SU-DHL-6 (cell line): ENCODE data around the gene TMEM175.

Experiments used
- H2AFZ ChIP-seq: fragments of 200-600 bp; sonication (generic); 2 replicates; pipeline ENCODE4 v1.6.1; 2014; ENCODE audit warnings: low read depth, mild to moderate bottlenecking, moderate library complexity, mixed read lengths, antibody characterized with exemption, low read length; ENCODE audit not compliant: severe bottlenecking
- H3F3A ChIP-seq: fragments of 200-600 bp; shearing (Covaris generic); 2 replicates; pipeline ENCODE4 v1.6.0; 2016; ENCODE audit warnings: antibody characterized with exemption, mild to moderate bottlenecking; ENCODE audit not compliant: insufficient read depth
- H3K27ac ChIP-seq: fragments of 200-600 bp; sonication (generic); 2 replicates; pipeline ENCODE4 v1.5.1; 2016; ENCODE audit warnings: low read depth, mild to moderate bottlenecking, low read length, moderate library complexity, mixed read lengths
- H3K27me3 ChIP-seq: fragments of 200-600 bp; sonication (generic), shearing (Covaris generic); 2 replicates; pipeline ENCODE4 v1.6.0; 2014; ENCODE audit warnings: mild to moderate bottlenecking, low read length
- H3K36me3 ChIP-seq: fragments of 200-600 bp; sonication (generic); 2 replicates; pipeline ENCODE4 v1.6.1; 2014; ENCODE audit warnings: mild to moderate bottlenecking, low read length, mixed read lengths
- H3K4me2 ChIP-seq: fragments of 300-600, 200-600 bp; shearing (Covaris generic), sonication (generic); 2 replicates; pipeline ENCODE4 v1.6.0; 2014; ENCODE audit warnings: low read length, low read depth, mild to moderate bottlenecking; ENCODE audit not compliant: poor library complexity, severe bottlenecking
- H3K4me3 ChIP-seq: fragments of 200-600 bp; sonication (generic); 2 replicates; pipeline ENCODE4 v1.5.1; 2014; ENCODE audit warnings: antibody characterized with exemption, low read length, mild to moderate bottlenecking, mixed read lengths; ENCODE audit not compliant: insufficient read depth, poor library complexity, severe bottlenecking
- H3K79me2 ChIP-seq: fragments of 200-600 bp; sonication (generic); 2 replicates; pipeline ENCODE4 v1.6.1; 2014; ENCODE audit warnings: mild to moderate bottlenecking, low read length, moderate library complexity; ENCODE audit not compliant: insufficient read depth
- H3K9ac ChIP-seq: fragments of 200-600 bp; sonication (generic); 2 replicates; pipeline ENCODE4 v1.7.0; 2014; ENCODE audit warnings: mild to moderate bottlenecking, low read length
- H3K9me2 ChIP-seq: fragments of 200-600 bp; sonication (generic); replicated peaks from 2 replicates; pipeline ENCODE4 v1.6.1; 2014; ENCODE audit warnings: low read length; ENCODE audit not compliant: insufficient read depth
- H3K9me3 ChIP-seq: fragments of 200-600 bp; sonication (generic); 2 replicates; pipeline ENCODE4 v1.6.1; 2014; ENCODE audit warnings: low read length, mixed read lengths; ENCODE audit not compliant: insufficient read depth
- H4K20me1 ChIP-seq: fragments of 200-600 bp; sonication (generic); 2 replicates; pipeline ENCODE4 v1.6.1; 2014; ENCODE audit warnings: low read depth, mild to moderate bottlenecking, antibody characterized with exemption, low read length, moderate library complexity, mixed read lengths
- EZH2phosphoT487 ChIP-seq: fragments of 200-600 bp; sonication (generic), shearing (Covaris generic); conservative IDR thresholded peaks from 2 replicates; pipeline ENCODE4 v1.6.1; 2018; ENCODE audit warnings: mild to moderate bottlenecking, antibody characterized with exemption, low read length, moderate library complexity, mixed read lengths
- TF ChIP-seq, protein P1 (sequence below): fragments of 200-600 bp; sonication (generic); IDR thresholded peaks from one replicate; pipeline ENCODE4 v1.5.1; 2017; ENCODE audit warnings: antibody characterized with exemption, mild to moderate bottlenecking, low read length, moderate library complexity; ENCODE audit not compliant: insufficient read depth, poor library complexity, severe bottlenecking

TMEM175 gene

GRCh38 chr4:960636-961350 is 28.5 kb downstream of the TMEM175 start:
- Histone ChIP-seq H3K4me3 (no peak overlapping the region), H3K4me2 (no peak overlapping the region), H3K27me3 (no peaks in the 10 kb centered on the region), H3K79me2 (no peaks in the 10 kb centered on the region), H3K36me3 (no peaks in the 10 kb centered on the region), H3K27ac (no peak overlapping the region), H3K9me2 (no peaks in the 10 kb centered on the region), H3K9ac (no peak overlapping the region), H4K20me1 (no peaks in the 10 kb centered on the region), H3F3A (no peaks in the 10 kb centered on the region), H3K9me3 (no peaks in the 10 kb centered on the region), H2AFZ (no peak overlapping the region)
- TF ChIP-seq, protein P1, sequence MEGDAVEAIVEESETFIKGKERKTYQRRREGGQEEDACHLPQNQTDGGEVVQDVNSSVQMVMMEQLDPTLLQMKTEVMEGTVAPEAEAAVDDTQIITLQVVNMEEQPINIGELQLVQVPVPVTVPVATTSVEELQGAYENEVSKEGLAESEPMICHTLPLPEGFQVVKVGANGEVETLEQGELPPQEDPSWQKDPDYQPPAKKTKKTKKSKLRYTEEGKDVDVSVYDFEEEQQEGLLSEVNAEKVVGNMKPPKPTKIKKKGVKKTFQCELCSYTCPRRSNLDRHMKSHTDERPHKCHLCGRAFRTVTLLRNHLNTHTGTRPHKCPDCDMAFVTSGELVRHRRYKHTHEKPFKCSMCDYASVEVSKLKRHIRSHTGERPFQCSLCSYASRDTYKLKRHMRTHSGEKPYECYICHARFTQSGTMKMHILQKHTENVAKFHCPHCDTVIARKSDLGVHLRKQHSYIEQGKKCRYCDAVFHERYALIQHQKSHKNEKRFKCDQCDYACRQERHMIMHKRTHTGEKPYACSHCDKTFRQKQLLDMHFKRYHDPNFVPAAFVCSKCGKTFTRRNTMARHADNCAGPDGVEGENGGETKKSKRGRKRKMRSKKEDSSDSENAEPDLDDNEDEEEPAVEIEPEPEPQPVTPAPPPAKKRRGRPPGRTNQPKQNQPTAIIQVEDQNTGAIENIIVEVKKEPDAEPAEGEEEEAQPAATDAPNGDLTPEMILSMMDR = no peak
- TF ChIP-seq EZH2phosphoT487 = no peak

- Histone ChIP-seq H3K4me3 (no peak overlapping the region), H3K36me3 (no peaks in the 10 kb centered on the region), H3K4me2 (no peak overlapping the region), H3K79me2 (no peaks in the 10 kb centered on the region), H4K20me1 (no peaks in the 10 kb centered on the region), H3K27me3 (no peaks in the 10 kb centered on the region), H3F3A (no peaks in the 10 kb centered on the region), H3K9ac (no peak overlapping the region), H2AFZ (no peak overlapping the region), H3K9me2 (no peaks in the 10 kb centered on the region), H3K27ac (no peak overlapping the region), H3K9me3 (no peaks in the 10 kb centered on the region)
- TF ChIP-seq, protein P1 = no peak
- no peak for TF ChIP-seq EZH2phosphoT487
Measured at GRCh38 chr4:961351-962230, 29.3 kb downstream of the TMEM175 start.

DNA sequence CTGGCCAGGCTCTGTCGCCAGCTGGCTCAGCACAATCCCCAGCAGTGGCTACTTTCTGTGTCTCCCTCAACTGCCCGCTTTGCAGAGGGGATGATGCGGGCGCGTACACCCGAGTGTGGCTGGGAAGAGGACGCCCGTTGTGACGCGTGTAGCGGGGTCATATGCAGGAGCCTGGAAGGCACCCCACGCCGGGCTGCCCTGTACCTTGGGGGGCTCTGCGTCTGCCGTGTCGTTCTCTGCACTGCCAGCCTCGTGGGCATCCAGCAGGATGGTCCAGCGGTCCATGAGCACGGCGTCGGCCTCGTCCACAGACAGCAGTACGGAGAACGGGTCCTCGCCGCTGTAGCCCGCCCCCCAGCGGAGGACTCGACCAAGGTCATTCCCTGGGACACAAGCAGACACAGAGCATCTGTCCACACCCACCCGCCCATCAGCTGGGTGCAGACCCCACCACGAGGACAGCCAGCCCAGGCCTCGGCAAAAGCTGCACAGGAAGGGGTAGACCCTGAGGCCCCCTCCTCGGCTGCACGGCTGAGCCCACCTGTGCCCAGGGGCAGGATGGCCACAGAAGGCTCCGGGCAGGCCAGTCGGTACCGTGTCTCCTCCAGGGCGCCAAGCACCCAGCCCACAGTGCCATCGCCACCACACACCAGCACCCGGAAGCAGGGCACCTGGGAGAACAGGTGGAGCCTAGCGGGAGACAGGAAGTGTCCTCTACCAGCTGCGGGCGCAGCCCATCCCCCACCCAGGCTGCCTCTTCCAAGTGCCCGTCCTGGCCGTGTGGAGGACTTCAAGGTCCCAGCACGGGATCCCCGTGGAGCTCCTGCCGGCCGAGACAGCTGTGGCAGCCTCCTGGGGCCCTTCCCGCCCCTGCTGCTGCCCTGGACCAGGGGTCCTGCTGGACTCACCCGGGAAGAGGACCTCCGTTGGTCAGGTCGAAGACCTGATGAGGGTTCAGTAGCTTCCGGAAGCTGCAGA is 30.3 kb downstream of the TMEM175 start:
- no peak overlapping the region for H3K9ac ChIP-seq
- no peak overlapping the region for H3K27ac ChIP-seq
- H4K20me1 ChIP-seq = no peaks in the 10 kb centered on the region
- no peaks in the 10 kb centered on the region for H3K79me2 ChIP-seq
- TF ChIP-seq EZH2phosphoT487 = no peak
- TF ChIP-seq, protein P1 = no peak
- no peaks in the 10 kb centered on the region for H3K9me3 ChIP-seq
- H2AFZ ChIP-seq = no peak overlapping the region
- H3K27me3 ChIP-seq = no peaks in the 10 kb centered on the region
- no peaks in the 10 kb centered on the region for H3K36me3 ChIP-seq
- H3K9me2 ChIP-seq = no peaks in the 10 kb centered on the region
- H3K4me3 ChIP-seq = no peak overlapping the region
- no peak overlapping the region for H3K4me2 ChIP-seq
- no peaks in the 10 kb centered on the region for H3F3A ChIP-seq
